Esophagus (tissue), 2 donors: ENCODE data around the gene ATF7IP. TPM values are rescaled to one million over a fixed set of nuclear protein-coding genes. Genes with fewer than 3 reads are reported as not detected.

ENCODE experiments used
- H3K27ac ChIP-seq, 2 donors: one replicate each; pipeline ENCODE4 v1.5.1; 2013; ENCODE audit warnings: low read depth in 2 of 2, mild to moderate bottlenecking in 2 of 2, inconsistent platforms in 1 of 2, low read length in 1 of 2, moderate library complexity in 1 of 2
- H3K27me3 ChIP-seq, 2 donors: one replicate each; pipeline ENCODE4 v1.6.1; 2013; ENCODE audit warnings: low read length in 2 of 2, control low read depth in 1 of 2, mild to moderate bottlenecking in 1 of 2; ENCODE audit not compliant: insufficient read depth in 2 of 2, control insufficient read depth in 1 of 2
- H3K36me3 ChIP-seq, 2 donors: one replicate each; pipeline ENCODE4 v1.6.1; 2013; ENCODE audit warnings: low read length in 1 of 2; ENCODE audit not compliant: control insufficient read depth in 2 of 2, insufficient read depth in 2 of 2
- H3K4me1 ChIP-seq, 2 donors: one replicate each; pipeline ENCODE4 v1.6.1; 2013; ENCODE audit warnings: low read length in 1 of 2; ENCODE audit not compliant: control insufficient read depth in 2 of 2, insufficient read depth in 2 of 2
- H3K4me3 ChIP-seq, 2 donors: one replicate each; pipeline ENCODE4 v1.5.1; 2013; ENCODE audit warnings: low read length in 2 of 2, mild to moderate bottlenecking in 2 of 2, low read depth in 1 of 2, moderate library complexity in 1 of 2
- H3K9me3 ChIP-seq, 2 donors: one replicate each; pipeline ENCODE4 v1.6.1; 2013; ENCODE audit warnings: mild to moderate bottlenecking in 2 of 2, low read depth in 1 of 2, low read length in 1 of 2, moderate library complexity in 1 of 2; ENCODE audit not compliant: control insufficient read depth in 2 of 2, insufficient read depth in 1 of 2
- WGBS, 2 donors: extraction: QIAGEN DNeasy Blood & Tissue Kit; methylation state at CpG; one replicate each; pipeline ENCODE4 v1.1.7; 2013; 5-methylcytosine and 5-hydroxymethylcytosine counted together
- polyA plus RNA-seq, 2 donors: library from polyadenylated mRNA; stranded (reverse); fragments of 200-250 nt; gene quantifications; one replicate each; pipeline ENCODE4 v1.2.3, GENCODE V29; 2013
- donor health status: healthy with polysubstance abuse.
- donor health status: Bipolar disorder and iron deficiency.

ATF7IP gene
- polyA plus RNA-seq, 2 donors = 8.0 to 10.1 TPM

DNA sequence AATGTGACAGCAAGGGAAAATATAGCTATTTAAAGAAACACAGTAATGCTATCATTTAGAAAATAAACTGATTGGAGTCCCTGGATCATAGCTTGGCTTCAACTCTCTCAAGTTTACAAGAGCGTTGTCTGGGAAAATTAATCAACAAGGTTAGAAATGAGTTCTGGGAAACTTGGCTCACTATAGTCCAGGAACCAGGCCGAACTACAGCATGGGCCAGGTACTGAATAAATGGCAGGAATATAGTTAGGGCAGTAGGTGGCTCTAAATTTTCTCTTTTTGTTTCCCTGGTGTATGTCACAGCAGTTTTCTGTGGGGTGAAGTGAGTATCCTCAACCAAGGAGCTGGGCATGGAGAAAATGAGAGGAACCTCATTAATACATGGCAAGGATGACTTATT, 129.8 kb downstream of the ATF7IP start:
- H3K27ac ChIP-seq = no peak overlapping the region
- no peaks in the 10 kb centered on the region for H3K9me3 ChIP-seq
- H3K4me1 ChIP-seq = no peaks in the 10 kb centered on the region
- WGBS, 2 donors = 87 to 88% methylated on average over 2 of the region's 2 CpGs
- peaks cover 13 to 25% of the 10 kb centered on the region in 2 donors for H3K36me3 ChIP-seq
- no peaks in the 10 kb centered on the region for H3K27me3 ChIP-seq
- H3K4me3 ChIP-seq = no peak overlapping the region

DNA sequence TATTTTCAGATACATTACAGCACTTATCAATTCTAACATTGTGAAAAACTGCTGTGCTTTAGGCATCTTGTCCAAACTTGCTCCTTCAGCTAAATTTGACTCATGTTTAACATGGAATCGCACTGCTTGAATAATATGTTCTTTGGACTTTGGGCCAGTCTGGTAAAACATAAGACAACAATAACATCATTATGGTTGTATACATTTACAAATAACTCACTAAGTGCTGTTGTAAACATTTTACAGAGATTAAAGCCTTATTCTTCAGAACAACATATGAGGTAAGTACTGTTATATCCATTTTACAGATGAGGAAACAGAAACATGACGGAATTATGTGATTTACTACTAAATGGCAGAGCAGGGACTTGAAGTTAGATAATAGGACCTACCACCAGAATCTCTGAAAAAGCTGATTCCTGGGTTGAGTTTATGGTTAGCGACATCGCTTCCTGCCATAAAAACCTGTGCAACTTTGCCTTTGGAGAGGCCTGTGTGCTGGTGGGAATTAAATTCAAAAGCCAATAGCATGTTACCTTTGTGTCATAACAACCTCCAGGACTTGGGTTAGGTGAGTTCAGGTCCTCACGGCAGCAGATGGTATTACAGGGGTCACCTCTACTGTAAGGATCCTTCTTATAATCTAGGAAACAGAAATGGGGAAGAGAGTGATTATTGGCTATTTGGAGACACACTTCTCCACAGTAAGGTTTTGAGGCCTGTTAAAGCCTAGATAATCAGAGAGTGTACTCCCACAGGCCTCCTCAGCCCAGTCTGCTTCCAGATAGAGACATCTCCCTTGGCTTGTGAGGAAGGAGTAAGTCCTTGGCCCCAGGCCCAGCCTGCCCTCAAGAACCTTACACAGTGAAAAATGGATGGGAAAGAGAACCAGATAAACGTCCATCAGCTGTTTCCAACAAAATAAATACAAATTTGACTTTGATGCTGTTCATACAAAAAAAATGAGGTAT, 140.4 kb downstream of the ATF7IP start:
- WGBS, 2 donors = 85 to 88% methylated on average over 6 of the region's 6 CpGs
- no peaks in the 10 kb centered on the region for H3K9me3 ChIP-seq
- H3K4me1 ChIP-seq = no peaks in the 10 kb centered on the region
- H3K36me3 ChIP-seq = peaks cover 0 to 2% of the 10 kb centered on the region in 2 donors
- no peaks in the 10 kb centered on the region for H3K27me3 ChIP-seq
- no peak overlapping the region for H3K4me3 ChIP-seq
- H3K27ac ChIP-seq = no peak overlapping the region

DNA sequence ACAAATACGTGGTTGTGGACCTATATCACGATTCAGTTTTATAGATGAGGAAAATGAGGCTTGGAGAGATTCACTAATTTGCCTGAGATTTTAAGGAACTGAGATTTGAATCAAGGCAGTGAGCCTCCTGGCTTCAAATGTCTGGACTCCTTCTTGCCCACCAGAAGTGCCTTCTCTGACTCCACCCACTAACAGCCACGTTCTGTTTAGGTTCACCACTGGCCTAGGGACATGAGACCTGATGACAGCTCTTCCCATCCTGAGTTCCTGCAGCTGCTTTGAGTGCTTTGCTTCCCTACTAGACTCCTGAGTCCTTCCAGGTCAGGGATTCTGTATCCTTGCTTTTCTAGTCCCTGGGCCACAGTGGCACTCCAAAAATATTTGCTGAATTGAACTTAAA, 145.1 kb downstream of the ATF7IP start:
- 69 to 70% methylated on average over 3 of the region's 3 CpGs for WGBS, 2 donors
- no peaks in the 10 kb centered on the region for H3K27me3 ChIP-seq
- H3K36me3 ChIP-seq = no peaks in the 10 kb centered on the region
- no peaks in the 10 kb centered on the region for H3K9me3 ChIP-seq
- H3K27ac ChIP-seq = no peak overlapping the region
- H3K4me3 ChIP-seq = no peak overlapping the region
- H3K4me1 ChIP-seq = no peaks in the 10 kb centered on the region

DNA sequence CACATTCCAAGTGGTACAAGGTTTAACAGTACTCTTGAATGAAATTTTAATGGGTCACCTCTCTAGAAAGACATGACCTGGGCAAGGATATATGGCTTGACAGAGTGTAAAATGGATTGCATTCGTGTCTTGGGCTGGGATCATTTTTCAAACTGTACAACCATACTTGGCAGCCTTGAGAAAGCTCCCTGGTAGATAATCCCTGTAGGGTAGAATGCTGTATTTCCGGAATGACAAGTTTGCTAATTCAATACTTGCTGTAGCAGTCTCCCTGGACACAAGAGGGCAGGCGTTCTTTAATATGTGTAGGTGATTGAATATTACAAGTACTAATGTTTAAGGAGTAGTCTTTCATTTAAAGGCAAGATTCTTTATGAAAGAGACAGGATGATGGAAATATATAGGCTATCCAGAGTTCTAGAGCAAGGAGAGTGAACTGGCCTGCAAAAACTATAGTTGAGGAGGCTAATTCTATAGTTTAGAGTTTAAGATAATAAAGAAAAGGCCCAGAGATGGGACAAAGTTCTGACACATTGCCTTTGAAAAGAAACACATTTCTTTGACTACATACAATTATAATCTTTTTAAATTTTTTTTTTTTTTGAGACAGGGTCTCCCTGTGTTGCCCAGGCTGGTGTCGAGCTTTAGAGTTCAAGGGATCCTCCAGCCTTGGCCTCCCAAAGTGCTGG, 148.8 kb downstream of the ATF7IP start:
- Histone ChIP-seq H3K36me3 (no peaks in the 10 kb centered on the region), H3K27ac (peak overlapping the region; percentile 79 to 80), H3K4me1 (no peaks in the 10 kb centered on the region), H3K4me3 (no peak overlapping the region), H3K27me3 (no peaks in the 10 kb centered on the region), H3K9me3 (no peaks in the 10 kb centered on the region)
- WGBS, 2 donors = 31 to 39% methylated on average over 4 of the region's 4 CpGs

DNA sequence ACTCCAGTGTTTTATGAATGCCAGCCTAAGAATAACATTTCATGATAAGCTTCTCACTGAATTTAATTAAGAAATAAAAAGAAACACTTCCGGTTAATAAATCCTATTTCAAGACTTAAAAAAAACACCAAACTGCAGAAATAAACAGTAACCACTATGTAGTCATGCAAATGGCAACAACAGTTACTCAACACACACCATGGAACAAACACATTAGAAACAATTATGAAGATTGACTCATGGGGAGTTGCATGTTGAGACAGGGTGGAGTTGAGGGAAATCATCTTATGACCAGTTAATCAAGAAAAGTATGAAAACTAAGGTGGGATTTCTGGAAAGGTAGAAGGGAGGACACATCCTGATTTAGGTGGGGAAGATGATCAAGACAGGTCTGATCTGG, 149.5 kb downstream of the ATF7IP start:
- H3K27ac ChIP-seq = peak overlapping the region; percentile 49 to 77
- no peaks in the 10 kb centered on the region for H3K36me3 ChIP-seq
- no peaks in the 10 kb centered on the region for H3K4me1 ChIP-seq
- H3K4me3 ChIP-seq = no peak overlapping the region
- 37 to 61% methylated on average over 1 of the region's 1 CpG for WGBS, 2 donors
- H3K27me3 ChIP-seq = no peaks in the 10 kb centered on the region
- no peaks in the 10 kb centered on the region for H3K9me3 ChIP-seq

DNA sequence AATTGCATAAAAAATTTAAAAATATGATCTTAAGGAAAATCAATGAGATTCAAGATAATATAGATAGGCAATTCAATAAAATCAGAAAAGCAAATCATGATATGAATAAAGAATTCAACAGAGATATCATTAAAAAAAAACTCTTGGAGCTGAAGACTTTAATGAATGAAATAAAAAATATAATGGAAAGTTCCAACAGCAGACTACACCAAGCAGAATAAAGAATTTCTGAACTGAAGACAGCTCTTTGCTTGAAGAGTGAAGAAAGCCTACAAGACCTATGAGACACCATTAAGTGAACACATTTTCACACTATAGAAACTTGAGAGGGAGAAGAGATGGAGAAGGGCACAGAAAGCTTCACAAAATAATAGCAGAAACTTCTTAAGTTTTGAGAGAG, 156.3 kb downstream of the ATF7IP start:
- Histone ChIP-seq H3K27me3 (no peaks in the 10 kb centered on the region), H3K4me1 (peaks cover 0 to 5% of the 10 kb centered on the region in 2 donors), H3K27ac (no peak overlapping the region), H3K4me3 (no peak overlapping the region), H3K36me3 (peaks cover 0 to 4% of the 10 kb centered on the region in 2 donors), H3K9me3 (peaks cover 0 to 7% of the 10 kb centered on the region in 2 donors)

DNA sequence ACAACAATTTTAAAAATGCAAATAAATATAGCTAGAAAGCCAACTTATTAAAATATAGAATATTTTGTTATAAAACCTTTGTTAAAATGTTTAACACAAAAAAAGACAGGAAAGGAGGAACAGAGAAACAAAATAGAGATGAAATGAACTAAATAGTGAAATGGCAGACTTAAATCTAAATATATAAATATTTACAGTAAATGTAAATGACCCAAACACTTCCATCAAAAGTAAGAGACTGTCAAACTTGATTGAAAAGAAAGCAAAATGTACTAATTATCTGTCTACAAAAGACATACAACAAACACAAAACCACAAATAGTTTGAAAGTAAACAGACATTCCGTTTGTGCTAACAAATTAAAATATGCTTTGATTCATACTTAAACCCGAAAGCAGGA, 160.5 kb downstream of the ATF7IP start:
- WGBS, 2 donors = 88 to 90% methylated on average over 2 of the region's 2 CpGs
- Histone ChIP-seq H3K27me3 (no peaks in the 10 kb centered on the region), H3K27ac (no peak overlapping the region), H3K9me3 (peaks cover 0 to 5% of the 10 kb centered on the region in 2 donors), H3K36me3 (peaks cover 0 to 4% of the 10 kb centered on the region in 2 donors), H3K4me3 (no peak overlapping the region), H3K4me1 (peaks cover 0 to 5% of the 10 kb centered on the region in 2 donors)

DNA sequence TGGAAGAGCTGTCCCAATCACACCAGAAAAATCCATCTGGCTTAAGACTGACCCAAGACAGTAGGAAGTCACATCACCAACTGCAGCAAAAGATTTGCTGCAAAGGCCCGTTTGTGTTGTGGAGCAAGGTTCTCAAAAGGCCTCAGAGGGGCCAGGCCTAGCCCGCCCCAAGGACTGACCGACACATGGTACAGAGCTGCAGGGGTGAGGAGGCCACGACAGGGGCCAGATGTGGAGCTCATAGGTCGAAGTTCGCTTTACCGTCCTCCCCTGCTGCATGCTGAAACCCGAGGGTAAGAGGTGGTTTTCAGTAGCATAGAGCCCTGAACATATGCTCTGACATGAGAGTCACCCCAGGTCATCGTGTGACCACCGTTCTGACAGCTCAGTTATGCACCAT, 166.7 kb downstream of the ATF7IP start:
- H3K27ac ChIP-seq = no peak overlapping the region
- no peak overlapping the region for H3K4me3 ChIP-seq
- H3K27me3 ChIP-seq = no peaks in the 10 kb centered on the region
- H3K9me3 ChIP-seq = no peaks in the 10 kb centered on the region
- H3K36me3 ChIP-seq = peaks cover 0 to 3% of the 10 kb centered on the region in 2 donors
- 92% methylated on average over 10 of the region's 10 CpGs for WGBS, 2 donors
- peaks cover 0 to 3% of the 10 kb centered on the region in 2 donors for H3K4me1 ChIP-seq

DNA sequence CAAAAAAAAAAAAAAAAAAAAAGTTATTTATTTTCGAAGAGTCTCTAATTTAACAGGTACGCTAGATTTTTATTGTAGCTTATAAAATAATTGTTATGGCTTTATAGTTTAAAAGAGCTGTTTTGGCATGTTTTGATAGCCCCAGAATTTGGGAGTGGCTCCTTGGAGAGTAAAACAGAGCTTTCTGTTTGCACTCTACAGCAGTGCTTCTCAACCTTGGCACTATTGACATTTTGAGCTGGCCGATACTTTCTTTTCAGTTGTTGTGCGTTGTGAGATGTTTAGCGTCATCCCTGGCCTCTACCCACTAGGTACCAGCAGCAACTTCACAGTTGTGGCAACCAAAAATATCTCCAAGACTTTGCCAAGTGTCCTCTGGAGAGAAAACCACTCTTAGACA, 171.6 kb downstream of the ATF7IP start:
- no peak overlapping the region for H3K4me3 ChIP-seq
- 93% methylated on average over 5 of the region's 5 CpGs for WGBS, 2 donors
- no peaks in the 10 kb centered on the region for H3K9me3 ChIP-seq
- no peak overlapping the region for H3K27ac ChIP-seq
- H3K36me3 ChIP-seq = no peaks in the 10 kb centered on the region
- H3K27me3 ChIP-seq = no peaks in the 10 kb centered on the region
- peaks cover 0 to 1% of the 10 kb centered on the region in 2 donors for H3K4me1 ChIP-seq
